ENCODE results near the gene CLIP1. TPM values are rescaled to one million over a fixed set of nuclear protein-coding genes. Genes with fewer than 3 reads are reported as not detected.
A peak's percentile ranks its signal among the peaks of the same experiment; 100 is the strongest.
"Not testable (repeated sequence)": the region's sequence is repeated elsewhere in the genome, so short reads cannot be mapped to it uniquely, and the experiment has no call there.

CLIP1 gene
- total and polyA plus RNA-seq, 2 of the 13 experiments (the other 11 are each of a cell fraction or from before 2014, with no cell fraction given): 28.9 to 43.7 TPM

- POLR2A ChIA-PET: no interaction called here
Observed at GRCh38 chr12:122362755-122363154, 59.7 kb downstream of the CLIP1 start.

DNA sequence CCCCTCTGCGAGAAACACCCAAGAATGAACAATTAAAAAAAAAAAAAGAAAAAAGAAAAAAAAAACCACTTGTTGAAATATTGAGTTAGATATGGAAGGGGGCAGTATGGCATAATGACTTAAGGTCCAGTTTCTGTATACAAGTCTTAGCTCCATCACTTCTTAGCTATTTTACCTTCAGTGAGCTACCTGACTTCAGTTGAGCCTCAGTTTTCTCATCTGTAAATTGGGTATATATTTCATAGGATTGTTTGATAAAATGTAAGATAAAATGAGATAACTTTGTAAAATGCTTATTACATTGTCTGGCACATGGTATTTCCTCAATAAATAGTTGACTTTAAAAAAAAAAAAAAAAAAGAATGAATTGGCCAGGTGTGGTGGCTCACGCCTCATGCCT, 64.1 kb downstream of the CLIP1 start:
- H3K9me3 ChIP-seq (ENCODE audit: low read length); H3K9ac ChIP-seq (ENCODE audit: insufficient read depth, low read depth, low read length); DNase-seq (ENCODE audit: low spot score); FAIRE-seq; H4K20me1 ChIP-seq (ENCODE audit: insufficient read depth, low read length); BruUV-seq (replicated peaks); H3K4me2 ChIP-seq (ENCODE audit: low read depth, low read length); intact Hi-C loops (cut with micrococcal nuclease; ENCODE audit: unreplicated experiment); H2AFZ ChIP-seq (ENCODE audit: low read length); H3K4me1 ChIP-seq (ENCODE audit: insufficient read depth, low read length); H3K27me3 ChIP-seq (ENCODE audit: control insufficient read depth in 1 of 2, insufficient read depth in 2 of 2, low read length in 2 of 2); ATAC-seq; H3K27ac ChIP-seq (ENCODE audit: extremely low read length, insufficient read depth, low read length); H3K4me3 ChIP-seq (replicated peaks in 1 of 3; ENCODE audit: insufficient read depth in 1 of 3, low read depth in 2 of 3, low read length in 3 of 3); POLR2A ChIA-PET; H3K79me2 ChIP-seq (ENCODE audit: insufficient read depth, low read length); in situ Hi-C loops (cut with HindIII; ENCODE audit: extremely low pct_ligation_motif_present, low pct_unique_long_range_greater_than_20kb); CTCF ChIA-PET (ENCODE audit: low intra/inter-chr PET ratio, low total read pairs): not testable (repeated sequence)
- 97% methylated on average over 2 of the region's 2 CpGs for WGBS (ENCODE audit: low lambda C conversion rate)
- H3K36me3 ChIP-seq (replicated peaks in 1 of 2; ENCODE audit: control insufficient read depth in 1 of 2, insufficient read depth in 2 of 2, low read length in 2 of 2): peaks cover 18 to 44% of the 10 kb centered on the region in 2 experiments
- TF ChIP-seq ZNF629 (CRISPR knock-in tag; conservative IDR thresholded peaks at IDR 0.05): peak; percentile 58

More at GRCh38 chr12:122362755-122363154, 59.7 kb downstream of the CLIP1 start:
- TF ChIP-seq NR2F1 (CRISPR knock-in tag; IDR thresholded peaks at IDR 0.05) (no peak), SRSF4 (IDR thresholded peaks at IDR 0.05; ENCODE audit: low read depth, low read length, poor library complexity, severe bottlenecking) (no peak)
- Histone ChIP-seq H3K79me2 (ENCODE audit: insufficient read depth, low read length) (peaks cover 4% of the 10 kb centered on the region), H3K9me3 (ENCODE audit: low read length) (no peaks in the 10 kb centered on the region), H3K4me3 (replicated peaks in 1 of 3; ENCODE audit: insufficient read depth in 1 of 3, low read depth in 2 of 3, low read length in 3 of 3) (no peak overlapping the region), H3K9ac (ENCODE audit: insufficient read depth, low read depth, low read length) (no peak overlapping the region), H3K27me3 (ENCODE audit: control insufficient read depth in 1 of 2, insufficient read depth in 2 of 2, low read length in 2 of 2) (no peaks in the 10 kb centered on the region), H3K36me3 (replicated peaks in 1 of 2; ENCODE audit: control insufficient read depth in 1 of 2, insufficient read depth in 2 of 2, low read length in 2 of 2) (peaks cover 8 to 33% of the 10 kb centered on the region in 2 experiments; a peak in 4 of 5 replicates), H2AFZ (ENCODE audit: low read length) (no peak overlapping the region), H3K4me1 (ENCODE audit: insufficient read depth, low read length) (peaks cover 25% of the 10 kb centered on the region), H4K20me1 (ENCODE audit: insufficient read depth, low read length) (no peaks in the 10 kb centered on the region), H3K27ac (ENCODE audit: extremely low read length, insufficient read depth, low read length) (no peak overlapping the region), H3K4me2 (ENCODE audit: low read depth, low read length) (no peak overlapping the region)
- intact Hi-C loops (cut with micrococcal nuclease; ENCODE audit: unreplicated experiment) (no loop called here), in situ Hi-C loops (cut with HindIII; ENCODE audit: extremely low pct_ligation_motif_present, low pct_unique_long_range_greater_than_20kb) (no loop called here)
- no peak for ATAC-seq
- CTCF ChIA-PET (ENCODE audit: low intra/inter-chr PET ratio, low total read pairs): no interaction called here
- FAIRE-seq: no peak
- 94% methylated on average over 1 of the region's 1 CpG for WGBS (ENCODE audit: low lambda C conversion rate)
- no peak for DNase-seq (ENCODE audit: low spot score)
- BruUV-seq (replicated peaks): no TSS peak

- ATAC-seq; H3K4me1 ChIP-seq (ENCODE audit: insufficient read depth, low read length); H3K4me2 ChIP-seq (ENCODE audit: low read depth, low read length); FAIRE-seq; H2AFZ ChIP-seq (ENCODE audit: low read length); H3K79me2 ChIP-seq (ENCODE audit: insufficient read depth, low read length); H4K20me1 ChIP-seq (ENCODE audit: insufficient read depth, low read length); POLR2A ChIA-PET; H3K9ac ChIP-seq (ENCODE audit: insufficient read depth, low read depth, low read length); CTCF ChIA-PET (ENCODE audit: low intra/inter-chr PET ratio, low total read pairs); H3K27me3 ChIP-seq (ENCODE audit: control insufficient read depth in 1 of 2, insufficient read depth in 2 of 2, low read length in 2 of 2); H3K4me3 ChIP-seq (replicated peaks in 1 of 3; ENCODE audit: insufficient read depth in 1 of 3, low read depth in 2 of 3, low read length in 3 of 3); DNase-seq (ENCODE audit: low spot score); H3K9me3 ChIP-seq (ENCODE audit: low read length); BruUV-seq (replicated peaks); H3K27ac ChIP-seq (ENCODE audit: extremely low read length, insufficient read depth, low read length); in situ Hi-C loops (cut with HindIII; ENCODE audit: extremely low pct_ligation_motif_present, low pct_unique_long_range_greater_than_20kb): not testable (repeated sequence)
- H3K36me3 ChIP-seq (replicated peaks in 1 of 2; ENCODE audit: control insufficient read depth in 1 of 2, insufficient read depth in 2 of 2, low read length in 2 of 2): peaks cover 17 to 43% of the 10 kb centered on the region in 2 experiments
- no CpG with 5 or more reads among the region's 32 CpGs for WGBS (ENCODE audit: low lambda C conversion rate)
- intact Hi-C loops (cut with micrococcal nuclease; ENCODE audit: unreplicated experiment): loop anchor here (2.0 kb wide), 1 partner anchor 51 kb away; no protein-coding TSS in a partner anchor
Observed at GRCh38 chr12:122357536-122357935, 64.9 kb downstream of the CLIP1 start.

- H3K4me2 ChIP-seq (ENCODE audit: low read depth, low read length); H3K9me3 ChIP-seq (ENCODE audit: low read length); CTCF ChIA-PET (ENCODE audit: low intra/inter-chr PET ratio, low total read pairs); H3K79me2 ChIP-seq (ENCODE audit: insufficient read depth, low read length); H3K27ac ChIP-seq (ENCODE audit: extremely low read length, insufficient read depth, low read length); H4K20me1 ChIP-seq (ENCODE audit: insufficient read depth, low read length); ATAC-seq; BruUV-seq (replicated peaks); H3K9ac ChIP-seq (ENCODE audit: insufficient read depth, low read depth, low read length); H3K4me3 ChIP-seq (replicated peaks in 1 of 3; ENCODE audit: insufficient read depth in 1 of 3, low read depth in 2 of 3, low read length in 3 of 3); H3K4me1 ChIP-seq (ENCODE audit: insufficient read depth, low read length); POLR2A ChIA-PET; in situ Hi-C loops (cut with HindIII; ENCODE audit: extremely low pct_ligation_motif_present, low pct_unique_long_range_greater_than_20kb); H3K27me3 ChIP-seq (ENCODE audit: control insufficient read depth in 1 of 2, insufficient read depth in 2 of 2, low read length in 2 of 2); FAIRE-seq; DNase-seq (ENCODE audit: low spot score); H2AFZ ChIP-seq (ENCODE audit: low read length): not testable (repeated sequence)
- H3K36me3 ChIP-seq (replicated peaks in 1 of 2; ENCODE audit: control insufficient read depth in 1 of 2, insufficient read depth in 2 of 2, low read length in 2 of 2): peaks cover 19 to 47% of the 10 kb centered on the region in 2 experiments
- intact Hi-C loops (cut with micrococcal nuclease; ENCODE audit: unreplicated experiment): loop anchor here (2.0 kb wide), 1 partner anchor 50 kb away; no protein-coding TSS in a partner anchor
- WGBS (ENCODE audit: low lambda C conversion rate): 97% methylated on average over 23 of the region's 27 CpGs
Observed at GRCh38 chr12:122356991-122357390, 65.5 kb downstream of the CLIP1 start.
